Hematopoietic multipotent progenitor cell treated with erythropoietin and hydrocortisone succinate and interleukin-3 and kit ligand, for 17 days (in vitro differentiated cells): Measurements from ENCODE around the gene MAGIX.
"Not testable (repeated sequence)": the region's sequence is repeated elsewhere in the genome, so short reads cannot be mapped to it uniquely, and the experiment has no call there.

Source experiments
- DNase-seq: peaks from one replicate; pipeline ENCODE4 v3.0.0-alpha.2; 2015; ENCODE audit warnings: low spot score

MAGIX gene

DNA sequence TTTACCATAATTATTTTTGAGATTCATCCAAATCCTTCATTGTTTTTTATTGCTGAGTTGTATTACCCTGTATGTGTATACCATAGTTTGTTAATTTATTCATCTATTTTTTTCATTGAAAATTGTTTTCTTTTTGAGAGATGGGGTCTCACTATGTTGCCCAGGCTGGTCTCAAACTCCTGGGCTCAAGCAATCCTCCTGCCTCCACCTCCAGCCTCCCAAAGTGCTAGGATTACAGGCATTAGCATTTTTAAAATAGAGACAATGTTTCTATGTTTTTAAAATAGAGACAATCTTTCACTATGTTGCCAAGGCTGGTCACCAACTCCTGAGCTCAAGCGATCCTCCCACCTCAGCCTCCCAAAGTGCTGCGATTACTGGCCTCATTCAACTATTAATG, 1.6 kb upstream of the MAGIX start:
- DNase-seq, result no peak

GRCh38 chrX:49161632-49162031, 926 bp upstream of the MAGIX start:
- peak; percentile 47 for DNase-seq

DNA sequence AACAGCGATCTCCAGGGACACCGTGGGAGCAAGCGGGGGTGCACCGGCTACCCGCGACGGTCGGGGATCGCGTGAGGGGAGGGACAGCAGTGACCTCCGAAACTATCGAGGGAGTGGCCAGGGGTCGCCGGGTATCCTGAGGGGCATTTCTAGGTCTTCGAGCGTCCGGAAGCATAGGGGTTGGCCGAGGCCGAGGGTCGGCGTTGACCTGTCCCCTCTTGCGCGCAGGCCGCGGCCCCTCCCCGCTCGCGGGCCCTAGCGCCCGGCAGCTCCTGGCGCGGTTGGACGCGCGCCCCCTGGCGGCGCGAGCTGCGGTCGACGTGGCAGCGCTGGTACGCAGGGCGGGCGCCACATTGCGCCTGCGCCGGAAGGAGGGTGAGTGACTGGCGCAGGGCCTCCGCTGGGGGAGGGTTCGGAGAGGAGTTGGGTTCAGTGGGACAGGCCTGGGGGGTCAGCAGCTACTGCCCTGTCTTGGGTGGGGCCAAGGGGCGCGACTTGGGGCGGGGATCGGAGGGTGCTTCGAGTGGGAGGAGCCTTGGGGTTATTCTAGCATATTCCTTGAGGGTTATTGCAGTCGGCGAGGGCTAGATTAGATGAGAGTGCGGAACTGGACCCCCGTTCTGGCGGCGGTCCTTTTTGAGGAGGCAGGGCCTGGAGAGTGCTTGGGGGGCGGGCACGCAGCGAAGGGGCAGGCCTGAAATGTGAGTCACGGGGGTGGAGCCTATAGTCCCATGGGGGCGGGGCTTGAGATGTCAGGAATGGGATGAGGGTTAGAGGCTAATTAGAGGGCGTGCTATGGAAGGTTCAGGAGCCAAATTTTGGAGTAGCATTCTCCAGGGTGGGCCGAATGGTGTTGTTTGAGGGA, 1.2 kb downstream of the MAGIX start:
- DNase-seq, result peak; percentile 93

GRCh38 chrX:49164589-49165360, 2.2 kb downstream of the MAGIX start:
- no peak for DNase-seq

- DNase-seq, result peak; percentile 87
Observed at GRCh38 chrX:49165901-49166881, 3.6 kb downstream of the MAGIX start.

DNA sequence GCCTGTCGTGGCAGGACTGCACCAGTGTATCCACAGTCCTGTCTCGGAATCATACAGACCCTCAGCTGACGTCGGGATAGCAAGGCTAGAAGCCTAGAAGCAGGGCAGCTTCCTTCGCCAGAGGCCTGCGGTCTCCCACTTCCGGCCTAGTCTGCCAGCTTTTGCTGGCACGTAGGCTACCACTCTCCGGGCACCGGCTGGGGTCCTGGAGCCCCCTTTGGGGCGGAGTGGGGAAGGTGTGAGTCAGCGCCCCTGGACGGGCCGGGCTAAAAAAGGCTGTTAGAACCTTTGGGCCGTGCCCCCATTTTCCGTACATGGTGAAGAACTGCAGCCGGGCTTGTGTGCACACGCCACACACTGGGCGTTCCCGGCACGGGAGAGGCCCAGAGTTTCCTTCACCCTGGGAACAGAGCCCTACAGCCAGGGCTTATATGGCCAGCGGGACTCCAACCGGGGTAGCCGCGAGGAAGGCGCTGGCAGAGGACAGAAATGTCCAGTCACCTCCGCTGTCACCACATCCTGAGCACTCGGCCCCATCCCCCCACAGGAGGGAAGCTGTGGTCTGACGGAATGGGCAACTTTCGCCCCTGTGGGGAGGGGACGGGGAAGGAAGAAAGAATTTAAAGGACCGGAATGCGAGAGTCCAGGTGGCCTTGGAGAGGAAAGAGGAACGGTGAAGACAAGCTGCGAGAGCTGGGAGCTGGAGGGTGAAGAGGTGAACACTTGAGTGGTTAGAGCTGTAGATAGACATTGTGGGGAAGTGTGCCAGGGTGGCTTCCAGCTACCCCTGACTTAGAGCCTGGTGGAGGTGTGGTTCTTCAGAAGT, 4.6 kb downstream of the MAGIX start:
- DNase-seq, result peak; percentile 71

- DNase-seq, result no peak
Observed at GRCh38 chrX:49167740-49168108, 5.2 kb downstream of the MAGIX start.

GRCh38 chrX:49171752-49172279, 9.3 kb downstream of the MAGIX start, which contains the start of gene PLP2:
PLP2 (plus strand) TSS chrX:49171898; CDS start chrX:49172001, 103 bp downstream.
- peak; percentile 30 for DNase-seq

- DNase-seq, result peak; percentile 90
Observed at GRCh38 chrX:49172280-49172780, 9.8 kb downstream of the MAGIX start.

DNA sequence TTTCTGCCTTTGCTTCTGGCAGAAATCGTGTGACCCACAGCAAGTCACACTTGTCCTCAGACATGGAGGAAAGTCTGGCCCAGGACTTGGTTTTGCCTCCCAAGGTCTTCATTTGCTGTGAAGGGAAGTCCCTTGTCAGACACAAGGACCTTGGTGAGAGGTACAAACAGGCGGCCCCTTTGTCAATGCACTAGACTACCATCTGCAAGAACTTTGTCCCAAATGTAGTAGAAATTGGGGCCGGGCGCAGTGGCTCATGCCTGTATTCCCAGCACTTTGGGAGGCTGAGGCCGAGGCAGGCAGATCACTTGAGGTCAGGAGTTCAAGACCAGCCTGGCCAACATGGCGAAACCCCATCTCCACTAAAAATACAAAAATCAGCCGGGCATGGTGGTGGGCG, 11.0 kb downstream of the MAGIX start:
- not testable (repeated sequence) for DNase-seq

- no peak for DNase-seq
Observed at GRCh38 chrX:49174723-49175122, 12.2 kb downstream of the MAGIX start.

GRCh38 chrX:49175435-49176274, 13.1 kb downstream of the MAGIX start:
- no peak for DNase-seq

GRCh38 chrX:49176421-49177326, 14.1 kb downstream of the MAGIX start:
- peak; percentile 78 for DNase-seq

- peak; percentile 90 for DNase-seq
Observed at GRCh38 chrX:49177338-49177833, 14.8 kb downstream of the MAGIX start.

- peak; percentile 30 for DNase-seq
Observed at GRCh38 chrX:49177873-49178480, 15.4 kb downstream of the MAGIX start.

DNA sequence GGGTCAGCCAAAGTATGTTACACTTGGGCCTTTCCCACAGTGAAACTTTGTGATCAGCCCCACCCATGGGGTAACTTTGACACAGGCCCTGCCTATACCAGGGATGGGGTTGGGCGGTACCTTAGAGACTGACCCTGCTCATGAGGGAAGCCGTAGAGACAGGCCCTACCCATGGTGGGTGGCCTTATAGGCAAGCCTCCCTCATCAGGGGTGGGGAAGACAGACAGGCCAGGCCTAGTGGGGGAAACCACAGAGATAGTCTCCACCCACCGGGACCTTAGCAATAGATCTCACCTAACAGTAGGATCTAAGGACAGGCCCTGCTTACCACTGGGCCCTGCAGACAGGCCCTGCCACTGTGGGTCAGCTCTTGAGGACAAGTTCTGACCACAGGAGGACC, 16.0 kb downstream of the MAGIX start:
- peak; percentile 14 for DNase-seq

DNA sequence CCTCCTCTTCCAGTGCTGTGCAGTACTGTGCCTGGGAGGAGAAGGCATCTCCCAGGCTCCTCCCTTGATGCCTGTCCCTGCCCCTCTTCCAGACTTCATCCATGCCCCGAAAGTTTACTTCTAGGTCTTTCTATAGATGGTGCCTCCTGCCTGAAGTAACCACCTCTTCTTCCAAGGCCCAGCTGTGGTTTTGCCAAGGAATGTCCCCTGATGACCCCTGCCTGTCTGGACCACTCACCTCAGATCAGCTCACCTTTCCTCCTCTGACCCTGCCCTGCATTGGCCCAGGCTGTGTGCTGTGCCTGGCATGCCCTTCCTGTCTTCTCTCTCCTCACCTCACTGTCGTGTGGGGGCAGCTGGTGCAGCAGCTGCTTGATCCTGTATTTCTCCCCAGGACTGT, 16.8 kb downstream of the MAGIX start:
- DNase-seq, result no peak
